HG03135 (cell line): ENCODE data around the gene PHF1.
"Not testable (repeated sequence)": the region's sequence is repeated elsewhere in the genome, so short reads cannot be mapped to it uniquely, and the experiment has no call there.

Experiments used
- ATAC-seq: cut with Tn5 transposase; IDR thresholded peaks from one replicate; pipeline ENCODE4 v1.9.1; 2021; ENCODE audit warnings: mild to moderate bottlenecking, moderate library complexity; ENCODE audit not compliant: unreplicated experiment

The PHF1 gene

GRCh38 chr6:33410711-33411631 is at the start of gene PHF1:
TSS of gene PHF1 (plus strand) at chr6:33411014. CDS start at chr6:33412264, 1,250 bp downstream.
- peak; percentile 38 for ATAC-seq

GRCh38 chr6:33363486-33363885 is 47.3 kb upstream of the PHF1 start:
- ATAC-seq = not testable (repeated sequence)

- ATAC-seq = not testable (repeated sequence)
Observed at GRCh38 chr6:33364475-33365205, 46.2 kb upstream of the PHF1 start.

- not testable (repeated sequence) for ATAC-seq
Observed at GRCh38 chr6:33365206-33365971, 45.4 kb upstream of the PHF1 start.

GRCh38 chr6:33367009-33367714 is 43.7 kb upstream of the PHF1 start:
- no peak for ATAC-seq

- not testable (repeated sequence) for ATAC-seq
Observed at GRCh38 chr6:33367715-33368025, 43.1 kb upstream of the PHF1 start.

GRCh38 chr6:33371901-33372300 is 38.9 kb upstream of the PHF1 start:
- ATAC-seq = not testable (repeated sequence)

- no peak for ATAC-seq
Observed at GRCh38 chr6:33372526-33373123, 38.2 kb upstream of the PHF1 start.

GRCh38 chr6:33373960-33374910 is 36.6 kb upstream of the PHF1 start:
- no peak for ATAC-seq

- ATAC-seq = no peak
Observed at GRCh38 chr6:33375143-33375671, 35.6 kb upstream of the PHF1 start.

GRCh38 chr6:33377171-33377570 is 33.6 kb upstream of the PHF1 start:
- no peak for ATAC-seq

- ATAC-seq = not testable (repeated sequence)
Observed at GRCh38 chr6:33379184-33379583, 31.6 kb upstream of the PHF1 start.

- no peak for ATAC-seq
Observed at GRCh38 chr6:33380272-33380981, 30.4 kb upstream of the PHF1 start.

GRCh38 chr6:33383427-33384185 is 27.2 kb upstream of the PHF1 start:
- no peak for ATAC-seq

- no peak for ATAC-seq
Observed at GRCh38 chr6:33384581-33385020, 26.2 kb upstream of the PHF1 start.

GRCh38 chr6:33390173-33390572 is 20.6 kb upstream of the PHF1 start:
- ATAC-seq = no peak

- ATAC-seq = no peak
Observed at GRCh38 chr6:33390767-33391277, 20.0 kb upstream of the PHF1 start.
